ENCODE data around the gene CFAP73. TPM values are rescaled to one million over a fixed set of nuclear protein-coding genes. Genes with fewer than 3 reads are reported as not detected.
A peak's percentile ranks its signal among the peaks of the same experiment; 100 is the strongest.

Gene CFAP73
- polyA plus RNA-seq, 3 donors, result 0.14 TPM; not detected in 2

DNA sequence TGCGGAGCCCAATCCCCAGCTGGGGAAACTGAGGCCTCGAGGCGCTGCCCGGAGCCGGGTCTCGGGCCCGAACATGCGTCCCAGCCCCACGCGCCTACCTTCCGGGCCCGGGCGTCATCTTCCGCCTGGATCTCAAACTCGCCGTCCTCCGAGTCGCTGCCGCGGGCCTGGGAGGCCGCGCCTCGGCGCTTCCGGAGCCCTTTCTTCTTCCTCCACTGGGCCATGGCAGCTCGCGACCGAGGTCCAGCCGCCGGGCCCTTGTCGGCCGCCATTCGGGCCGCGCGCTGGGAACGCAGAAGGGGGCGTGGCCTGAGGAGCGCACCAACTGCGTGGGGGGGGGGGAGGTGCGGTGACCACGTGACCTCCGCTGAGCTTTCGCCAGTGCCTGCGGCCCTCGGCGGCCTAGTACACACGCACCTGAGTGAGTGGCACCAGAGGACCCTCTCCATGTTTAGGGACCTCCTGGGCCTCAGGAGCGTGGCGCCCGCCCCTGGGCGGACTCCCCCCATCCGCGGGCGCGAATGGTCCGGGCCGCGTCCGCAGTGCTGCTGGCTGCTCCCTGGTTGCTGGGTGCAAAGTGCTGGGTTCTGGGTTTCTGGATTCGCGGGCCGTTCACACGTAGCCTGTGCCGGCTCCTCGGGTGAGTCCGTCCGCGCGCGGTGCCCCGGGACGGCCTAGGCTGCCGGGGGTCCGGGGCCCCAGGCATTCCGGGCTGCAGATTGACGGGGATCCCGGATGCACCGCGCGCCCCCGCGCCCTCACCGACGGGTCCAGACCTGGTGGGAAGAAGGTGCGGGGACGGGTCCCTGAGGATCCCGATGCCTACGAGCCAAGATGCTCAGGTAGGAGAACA lies 35.9 kb downstream of the CFAP73 start, which contains the start of the genes DDX54 and RITA1:
Gene DDX54, minus strand, starts transcription at position 299 of the 853 bp plus-strand sequence. Its CDS starts 27 bp downstream, at position 272.
Gene RITA1, plus strand, starts transcription at position 542 of the 853 bp plus-strand sequence. CDS start 1,026 bp downstream, outside the sequence.
- Histone ChIP-seq H2AFZ (ENCODE audit: insufficient read depth, low read depth, low read length, poor library complexity, severe bottlenecking) (peak within 1 kb of the TSS; percentile 99), H3K27ac (ENCODE audit: low read depth in 1 of 2, low read length in 2 of 2) (peak within 1 kb of the TSS; percentile 82 to 98), H3K9me3 (replicated peaks in 1 of 2; ENCODE audit: control insufficient read depth in 1 of 2, insufficient read depth in 1 of 2, low read length in 2 of 2) (no peaks in the 10 kb centered on the region), H3K4me1 (ENCODE audit: control insufficient read depth in 1 of 2, insufficient read depth in 2 of 2, low read length in 2 of 2) (peaks cover 18 to 34% of the 10 kb centered on the region in 2 donors), H3K9ac (ENCODE audit: insufficient read depth, low read length, poor library complexity, severe bottlenecking) (peak within 1 kb of the TSS; percentile 99), H3K79me2 (ENCODE audit: insufficient read depth, low read length) (peaks cover 69% of the 10 kb centered on the region), H3K4me3 (replicated peaks in 1 of 3; ENCODE audit: low read depth in 2 of 3, low read length in 3 of 3) (peak within 1 kb of the TSS; percentile 77 to 94 (median 83)), H3K4me2 (replicated peaks; ENCODE audit: extremely low read depth, low read length, poor library complexity, severe bottlenecking) (peak within 1 kb of the TSS; percentile 94), H3K27me3 (ENCODE audit: control insufficient read depth in 2 of 2, insufficient read depth in 2 of 2, low read length in 2 of 2) (no peaks in the 10 kb centered on the region), H3K36me3 (replicated peaks in 1 of 2; ENCODE audit: control insufficient read depth in 1 of 2, insufficient read depth in 2 of 2, low read length in 2 of 2) (peaks cover 14 to 26% of the 10 kb centered on the region in 2 donors), H4K20me1 (ENCODE audit: insufficient read depth, low read length) (peaks cover 29% of the 10 kb centered on the region)
- Mint-ChIP-seq H3K36me3 (peaks cover 25 to 45% of the 10 kb centered on the region in 2 donors), H3K4me1 (peaks cover 30% of the 10 kb centered on the region), H3K27ac (peak within 1 kb of the TSS; percentile 83 to 91 (median 89)), H3K9me3 (peaks cover 0 to 2% (median 0%) of the 10 kb centered on the region in 7 donors), H3K27me3 (ENCODE audit: low read depth in 3 of 3) (peaks cover 0 to 3% (median 0%) of the 10 kb centered on the region in 3 donors), H3K4me3 (peak within 1 kb of the TSS; percentile 90 to 96)
- TF ChIP-seq, protein P1, sequence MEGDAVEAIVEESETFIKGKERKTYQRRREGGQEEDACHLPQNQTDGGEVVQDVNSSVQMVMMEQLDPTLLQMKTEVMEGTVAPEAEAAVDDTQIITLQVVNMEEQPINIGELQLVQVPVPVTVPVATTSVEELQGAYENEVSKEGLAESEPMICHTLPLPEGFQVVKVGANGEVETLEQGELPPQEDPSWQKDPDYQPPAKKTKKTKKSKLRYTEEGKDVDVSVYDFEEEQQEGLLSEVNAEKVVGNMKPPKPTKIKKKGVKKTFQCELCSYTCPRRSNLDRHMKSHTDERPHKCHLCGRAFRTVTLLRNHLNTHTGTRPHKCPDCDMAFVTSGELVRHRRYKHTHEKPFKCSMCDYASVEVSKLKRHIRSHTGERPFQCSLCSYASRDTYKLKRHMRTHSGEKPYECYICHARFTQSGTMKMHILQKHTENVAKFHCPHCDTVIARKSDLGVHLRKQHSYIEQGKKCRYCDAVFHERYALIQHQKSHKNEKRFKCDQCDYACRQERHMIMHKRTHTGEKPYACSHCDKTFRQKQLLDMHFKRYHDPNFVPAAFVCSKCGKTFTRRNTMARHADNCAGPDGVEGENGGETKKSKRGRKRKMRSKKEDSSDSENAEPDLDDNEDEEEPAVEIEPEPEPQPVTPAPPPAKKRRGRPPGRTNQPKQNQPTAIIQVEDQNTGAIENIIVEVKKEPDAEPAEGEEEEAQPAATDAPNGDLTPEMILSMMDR (IDR thresholded peaks at IDR 0.05), result no peak
- under 1% methylated on average over 84 of the region's 89 CpGs for WGBS (ENCODE audit: insufficient coverage)
- DNase-seq, result peak; percentile 65 to 78 (median 74)
- intact Hi-C loops (cut with micrococcal nuclease), result loop anchor here in 1 of 2 donors (10.0 kb wide), 1 partner anchor 281 kb away; the partner anchor contains the start of gene OAS1

DNA sequence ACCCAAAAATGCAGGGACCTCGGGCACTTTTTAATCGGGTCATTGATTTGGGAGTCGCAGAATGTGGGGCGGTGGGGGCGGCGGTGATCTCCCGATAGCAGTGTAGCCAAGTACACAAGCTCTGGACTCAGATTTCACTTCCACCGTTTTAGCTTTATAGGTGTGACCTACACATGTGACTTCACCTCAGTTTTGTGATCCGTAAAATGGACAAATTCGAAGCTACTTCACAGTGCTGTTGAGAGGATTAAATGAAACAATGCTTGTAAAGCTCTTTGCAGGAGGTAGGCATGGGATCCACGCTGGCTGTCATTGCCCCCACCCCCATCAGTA lies 36.5 kb downstream of the CFAP73 start:
- Histone ChIP-seq H3K36me3 (replicated peaks in 1 of 2; ENCODE audit: control insufficient read depth in 1 of 2, insufficient read depth in 2 of 2, low read length in 2 of 2) (peaks cover 11 to 26% of the 10 kb centered on the region in 2 donors), H3K4me2 (replicated peaks; ENCODE audit: extremely low read depth, low read length, poor library complexity, severe bottlenecking) (peak overlapping the region; percentile 94), H3K9me3 (replicated peaks in 1 of 2; ENCODE audit: control insufficient read depth in 1 of 2, insufficient read depth in 1 of 2, low read length in 2 of 2) (no peaks in the 10 kb centered on the region), H3K27me3 (ENCODE audit: control insufficient read depth in 2 of 2, insufficient read depth in 2 of 2, low read length in 2 of 2) (no peaks in the 10 kb centered on the region), H2AFZ (ENCODE audit: insufficient read depth, low read depth, low read length, poor library complexity, severe bottlenecking) (peak overlapping the region; percentile 99), H3K27ac (ENCODE audit: low read depth in 1 of 2, low read length in 2 of 2) (peak overlapping the region in 1 of 2 donors; percentile 98), H4K20me1 (ENCODE audit: insufficient read depth, low read length) (peaks cover 23% of the 10 kb centered on the region), H3K4me1 (ENCODE audit: control insufficient read depth in 1 of 2, insufficient read depth in 2 of 2, low read length in 2 of 2) (peaks cover 18 to 34% of the 10 kb centered on the region in 2 donors), H3K4me3 (replicated peaks in 1 of 3; ENCODE audit: low read depth in 2 of 3, low read length in 3 of 3) (peak overlapping the region; percentile 77 to 94 (median 83)), H3K79me2 (ENCODE audit: insufficient read depth, low read length) (peaks cover 64% of the 10 kb centered on the region), H3K9ac (ENCODE audit: insufficient read depth, low read length, poor library complexity, severe bottlenecking) (peak overlapping the region; percentile 99)
- peaks cover 30% of the 10 kb centered on the region for H3K4me1 Mint-ChIP-seq
- no peak for DNase-seq
- H3K4me3 Mint-ChIP-seq, result peak overlapping the region; percentile 90 to 96
- H3K27ac Mint-ChIP-seq, result peak overlapping the region; percentile 50 to 91 (median 84)
- peaks cover 0 to 2% (median 0%) of the 10 kb centered on the region in 7 donors for H3K9me3 Mint-ChIP-seq
- H3K27me3 Mint-ChIP-seq (ENCODE audit: low read depth in 3 of 3), result peaks cover 0 to 3% (median 0%) of the 10 kb centered on the region in 3 donors
- WGBS (ENCODE audit: insufficient coverage), result 7% methylated on average over 6 of the region's 11 CpGs
- TF ChIP-seq, protein P1 (IDR thresholded peaks at IDR 0.05), result no peak
- peaks cover 23 to 45% of the 10 kb centered on the region in 2 donors for H3K36me3 Mint-ChIP-seq
- intact Hi-C loops (cut with micrococcal nuclease), result loop anchor here in 1 of 2 donors (10.0 kb wide), 1 partner anchor 281 kb away; the partner anchor contains the start of gene OAS1

All from CD14-positive monocyte (primary cell).